ENCODE results near the gene EXOC7. TPM values are rescaled to one million over a fixed set of nuclear protein-coding genes. Genes with fewer than 3 reads are reported as not detected.
A peak's percentile ranks its signal among the peaks of the same experiment; 100 is the strongest.

EXOC7 gene, protein sequence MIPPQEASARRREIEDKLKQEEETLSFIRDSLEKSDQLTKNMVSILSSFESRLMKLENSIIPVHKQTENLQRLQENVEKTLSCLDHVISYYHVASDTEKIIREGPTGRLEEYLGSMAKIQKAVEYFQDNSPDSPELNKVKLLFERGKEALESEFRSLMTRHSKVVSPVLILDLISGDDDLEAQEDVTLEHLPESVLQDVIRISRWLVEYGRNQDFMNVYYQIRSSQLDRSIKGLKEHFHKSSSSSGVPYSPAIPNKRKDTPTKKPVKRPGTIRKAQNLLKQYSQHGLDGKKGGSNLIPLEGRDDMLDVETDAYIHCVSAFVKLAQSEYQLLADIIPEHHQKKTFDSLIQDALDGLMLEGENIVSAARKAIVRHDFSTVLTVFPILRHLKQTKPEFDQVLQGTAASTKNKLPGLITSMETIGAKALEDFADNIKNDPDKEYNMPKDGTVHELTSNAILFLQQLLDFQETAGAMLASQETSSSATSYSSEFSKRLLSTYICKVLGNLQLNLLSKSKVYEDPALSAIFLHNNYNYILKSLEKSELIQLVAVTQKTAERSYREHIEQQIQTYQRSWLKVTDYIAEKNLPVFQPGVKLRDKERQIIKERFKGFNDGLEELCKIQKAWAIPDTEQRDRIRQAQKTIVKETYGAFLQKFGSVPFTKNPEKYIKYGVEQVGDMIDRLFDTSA
- 102 and 114 TPM in 2 replicates for total RNA-seq

DNA sequence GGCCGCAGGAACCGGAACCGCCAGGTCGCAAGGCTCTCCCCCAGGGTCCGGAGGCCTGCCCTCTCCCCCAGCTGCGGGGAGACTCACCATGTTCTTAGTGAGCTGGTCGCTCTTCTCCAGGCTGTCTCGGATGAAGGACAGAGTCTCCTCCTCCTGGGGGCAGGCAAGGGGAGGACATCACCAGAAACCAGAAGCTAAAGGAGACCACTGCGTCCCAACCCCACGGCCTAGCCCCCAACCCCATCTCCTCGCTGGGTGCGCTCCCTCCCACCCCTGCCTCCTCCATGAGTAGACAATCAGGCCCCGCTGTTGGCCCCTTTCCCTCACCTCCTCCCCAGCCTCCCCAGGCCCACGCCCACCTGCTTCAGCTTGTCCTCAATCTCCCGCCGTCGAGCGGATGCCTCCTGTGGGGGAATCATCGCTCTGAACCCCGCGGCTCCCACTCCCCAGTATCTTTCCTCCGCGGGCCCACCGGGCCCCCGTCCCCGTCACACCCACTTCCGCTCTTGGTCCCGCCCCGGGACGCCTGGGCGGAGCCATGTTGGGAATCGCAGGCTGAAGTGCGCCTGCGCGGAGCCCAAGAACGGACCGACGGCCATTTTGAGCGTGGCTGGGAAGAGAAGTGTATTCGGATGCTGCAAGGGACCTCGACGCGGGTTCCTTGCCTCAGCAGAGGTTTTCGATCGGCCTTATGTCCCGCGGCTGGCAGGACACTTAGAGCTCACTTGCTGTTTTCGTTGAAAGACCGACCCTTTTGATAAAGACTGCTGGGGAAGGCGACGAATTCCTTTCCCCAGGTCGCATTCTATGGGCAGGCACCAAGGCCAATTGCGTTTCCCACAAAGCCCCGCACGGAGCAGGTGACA, at the start of gene EXOC7:
EXOC7 (minus strand) TSS at position 514 of the 866 bp plus-strand sequence; CDS start at position 419, 95 bp downstream.
- peak; percentile 95 for DNase-seq

DNA sequence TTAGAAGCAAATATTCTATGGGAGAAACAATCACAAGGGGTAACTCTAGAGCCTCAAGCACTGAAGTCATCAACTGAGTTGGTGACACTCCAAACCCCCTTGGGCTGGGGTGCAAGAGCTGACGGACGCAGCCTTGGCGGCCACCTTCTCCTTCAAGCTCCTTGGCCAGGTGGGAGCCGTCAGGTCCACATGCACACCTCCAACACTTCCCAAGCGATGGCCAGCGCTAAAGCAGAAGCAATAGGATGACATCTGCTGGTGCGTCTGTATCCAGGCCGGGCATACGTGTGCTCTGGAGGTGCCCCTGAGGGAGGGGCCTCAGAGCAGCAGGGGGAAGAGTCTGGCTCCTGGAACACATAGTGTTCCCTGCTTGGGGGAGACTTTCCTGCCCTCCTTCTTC, 49.6 kb upstream of the EXOC7 start:
- no peak for DNase-seq

DNA sequence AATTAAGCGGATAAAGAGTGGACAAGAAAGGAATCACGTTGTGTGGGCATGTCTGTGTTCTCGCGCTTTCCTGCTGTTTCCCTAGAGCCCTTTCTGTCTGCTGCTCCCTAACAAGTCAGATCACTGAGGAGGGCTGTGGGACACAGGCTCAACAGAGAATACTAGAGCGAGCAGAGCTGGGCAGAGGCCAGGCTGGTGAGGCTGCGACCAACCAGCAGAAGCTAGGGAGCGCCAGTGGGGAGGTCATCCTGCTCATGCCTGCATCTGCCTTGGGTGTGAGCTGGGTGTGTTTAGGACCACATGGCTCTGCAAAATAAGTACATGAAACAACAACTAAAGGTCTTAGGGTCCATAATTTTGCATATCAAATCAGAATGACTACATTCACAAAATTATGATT, 49.0 kb upstream of the EXOC7 start:
- no peak for DNase-seq

DNA sequence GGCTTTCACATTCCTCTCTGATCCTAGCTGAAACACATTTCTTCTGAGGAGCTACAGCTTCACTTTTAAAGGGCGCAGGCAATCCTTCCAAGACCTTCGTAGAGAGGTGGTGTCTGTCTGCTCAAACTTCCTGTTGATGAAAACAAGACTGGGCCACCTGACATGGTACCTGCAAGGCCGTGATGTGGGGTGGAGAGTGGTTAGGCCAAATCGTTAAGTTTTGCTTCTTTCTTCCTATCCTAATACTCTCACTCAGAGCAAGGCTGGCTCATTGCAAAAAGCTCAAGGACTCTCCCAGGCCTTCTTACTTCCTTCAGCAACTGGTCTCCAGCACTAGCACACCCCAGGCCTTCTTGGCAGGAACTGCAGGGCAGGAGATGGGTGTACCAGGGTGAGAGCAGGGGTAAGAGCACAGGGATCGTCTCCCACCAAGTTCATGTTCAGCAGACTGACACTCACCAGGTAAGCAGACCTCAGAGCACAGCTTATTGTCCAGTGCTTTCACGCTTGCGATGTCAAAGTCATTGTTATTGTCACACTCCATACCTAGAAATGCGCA, 48.4 kb upstream of the EXOC7 start:
- no peak for DNase-seq

DNA sequence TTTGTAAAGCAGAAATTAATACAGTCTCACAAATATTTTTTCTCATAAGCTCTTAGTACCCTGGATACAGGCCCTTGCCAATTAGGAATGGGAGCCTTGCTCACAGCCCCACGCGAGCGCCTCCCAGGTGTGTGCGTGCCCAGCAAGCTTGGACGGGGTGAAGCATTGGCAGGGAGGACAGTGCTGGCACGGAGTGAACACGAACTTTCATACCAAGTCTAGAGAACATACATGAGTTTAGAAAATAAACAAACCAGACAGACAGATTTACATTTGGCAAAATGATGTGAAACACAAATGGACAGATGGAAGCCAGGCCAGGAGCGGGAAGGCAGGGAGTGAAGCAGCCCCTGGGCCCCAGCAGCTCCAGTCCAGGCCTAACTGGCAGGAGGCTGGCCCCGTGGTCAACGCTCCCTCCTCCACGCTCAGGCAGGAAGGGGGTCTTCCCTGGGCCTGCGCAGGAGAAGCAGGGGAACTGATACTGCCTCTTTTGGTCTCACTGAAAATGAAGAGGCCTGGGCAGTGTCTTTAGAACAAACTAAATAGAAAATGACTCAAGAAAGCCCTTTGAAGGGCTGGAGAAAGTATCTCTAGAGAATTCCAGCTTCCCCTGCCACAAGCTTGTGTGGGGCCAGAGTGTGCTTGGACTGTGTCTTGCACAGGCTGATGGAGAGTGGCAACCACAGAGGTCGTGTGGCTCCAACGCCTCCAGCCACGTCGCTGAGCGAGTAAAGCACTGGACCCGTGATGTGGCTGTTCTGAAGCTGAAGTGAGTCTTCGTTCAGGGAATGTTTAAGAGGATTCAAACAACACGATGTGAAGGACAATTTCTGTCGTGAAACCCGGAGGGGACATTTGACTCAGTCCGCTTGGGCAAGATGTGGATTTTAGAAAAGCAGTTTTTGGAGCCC, 47.4 kb upstream of the EXOC7 start:
- no peak for DNase-seq

DNA sequence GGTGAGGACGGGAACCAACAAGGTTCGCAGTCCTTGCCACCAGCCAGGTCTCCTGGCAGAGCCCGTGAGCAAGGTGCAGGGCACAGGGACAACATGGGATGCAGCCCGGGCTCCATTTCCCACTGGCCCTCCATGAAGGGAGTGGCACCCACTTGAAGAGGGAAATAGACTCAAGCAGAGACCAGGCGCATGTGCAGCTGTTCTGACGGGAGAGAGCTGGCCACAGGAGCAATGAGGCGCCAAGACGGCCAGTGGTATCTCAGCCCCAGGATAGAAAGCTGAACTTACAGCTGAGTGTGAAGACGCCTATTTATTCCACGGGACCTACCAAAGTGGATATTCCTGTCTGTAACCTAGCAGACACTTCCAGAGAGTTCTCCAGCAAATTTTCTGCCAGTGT, 45.6 kb upstream of the EXOC7 start:
- DNase-seq, result no peak

DNA sequence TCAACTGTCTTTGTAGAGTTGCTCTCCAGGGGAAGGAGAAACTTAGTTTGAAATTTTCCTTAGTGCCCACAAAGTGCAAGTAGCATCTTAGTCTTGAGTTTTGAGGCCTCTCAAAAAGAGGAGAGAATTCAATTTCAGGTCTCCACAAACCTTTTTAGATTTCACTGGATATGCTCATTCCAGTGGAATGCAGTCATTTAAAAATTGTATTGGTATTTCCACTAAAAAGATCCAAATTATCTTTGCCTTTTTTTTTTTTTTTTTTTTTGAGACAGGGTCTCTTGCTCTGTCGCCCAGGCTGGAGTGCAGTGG, 44.4 kb upstream of the EXOC7 start:
- DNase-seq, result no peak

DNA sequence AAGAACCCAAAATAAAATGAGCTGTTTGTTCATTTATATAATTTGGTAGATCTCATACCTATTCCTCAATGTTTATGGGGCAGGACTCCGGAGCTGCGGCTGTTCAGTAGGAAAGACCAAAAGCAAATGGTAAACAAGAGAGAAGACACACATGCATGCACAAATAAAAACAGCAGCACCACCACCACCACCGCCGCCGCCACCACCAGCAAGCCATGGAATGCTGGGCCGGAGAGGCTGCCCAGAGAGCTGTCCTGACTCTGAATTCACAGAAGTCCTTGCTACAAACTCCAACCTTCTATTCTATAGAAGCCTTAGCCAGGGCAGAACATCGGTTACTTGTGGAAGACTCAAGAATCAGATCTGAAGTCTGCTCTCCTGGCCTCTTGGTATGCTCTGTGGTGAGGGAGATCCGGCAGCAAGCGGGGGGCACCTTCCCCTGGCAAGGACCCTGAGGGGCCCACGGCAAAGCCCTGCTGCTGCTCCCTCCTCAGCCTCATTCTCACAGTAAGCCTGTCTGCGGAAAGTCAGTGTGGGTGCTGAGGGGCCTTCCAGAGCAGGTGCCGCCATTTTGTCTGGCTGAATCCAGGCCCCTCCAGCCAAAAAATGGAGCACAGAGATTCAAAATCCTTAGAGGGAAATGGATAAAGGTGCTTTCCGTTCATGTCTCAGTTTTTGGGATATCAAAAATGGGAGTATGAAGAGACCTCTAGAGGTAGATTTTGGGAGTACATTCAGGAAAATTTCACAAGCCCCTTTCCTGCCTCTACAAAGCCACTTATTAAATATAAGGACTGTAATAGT, 43.8 kb upstream of the EXOC7 start:
- DNase-seq, result peak; percentile 40

DNA sequence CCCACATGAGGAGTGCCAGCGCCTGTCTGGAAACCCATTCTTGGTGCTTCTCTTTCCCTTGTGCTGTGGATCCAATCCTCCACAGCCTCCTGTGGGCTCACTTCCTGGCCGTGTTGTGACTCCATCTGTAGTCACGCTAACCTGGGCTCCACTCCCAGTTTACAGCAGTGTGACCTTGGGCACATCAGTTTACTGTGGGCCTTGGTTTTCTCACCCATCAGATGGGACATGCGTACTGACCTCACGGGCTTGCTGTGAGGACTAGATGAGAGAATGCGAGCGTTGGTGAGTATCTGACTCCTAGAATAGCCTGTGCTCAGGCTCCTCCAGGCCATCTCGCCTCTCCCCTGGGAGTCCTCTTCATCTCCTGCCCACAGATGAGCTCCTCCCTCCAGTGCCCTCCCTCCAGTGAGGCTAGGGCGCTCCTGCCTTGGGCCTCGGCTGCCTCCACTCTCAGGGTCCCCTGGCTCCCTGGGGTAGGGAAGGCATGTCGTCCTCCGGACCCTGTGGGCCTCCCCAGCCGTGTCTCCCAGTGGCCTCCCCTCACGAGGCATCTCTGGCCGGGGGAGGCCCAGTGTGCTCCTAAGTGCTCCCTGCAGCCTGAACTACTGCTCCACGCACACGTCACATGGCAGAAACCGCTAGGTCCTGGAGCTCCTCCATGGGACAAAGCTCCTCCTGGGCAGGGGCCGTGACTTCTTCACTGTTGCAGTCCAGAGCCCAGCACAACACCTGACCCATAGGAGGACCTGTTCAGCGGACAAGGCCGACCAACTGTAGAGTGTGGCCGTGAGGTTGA, 42.7 kb upstream of the EXOC7 start:
- DNase-seq, result peak; percentile 33

DNA sequence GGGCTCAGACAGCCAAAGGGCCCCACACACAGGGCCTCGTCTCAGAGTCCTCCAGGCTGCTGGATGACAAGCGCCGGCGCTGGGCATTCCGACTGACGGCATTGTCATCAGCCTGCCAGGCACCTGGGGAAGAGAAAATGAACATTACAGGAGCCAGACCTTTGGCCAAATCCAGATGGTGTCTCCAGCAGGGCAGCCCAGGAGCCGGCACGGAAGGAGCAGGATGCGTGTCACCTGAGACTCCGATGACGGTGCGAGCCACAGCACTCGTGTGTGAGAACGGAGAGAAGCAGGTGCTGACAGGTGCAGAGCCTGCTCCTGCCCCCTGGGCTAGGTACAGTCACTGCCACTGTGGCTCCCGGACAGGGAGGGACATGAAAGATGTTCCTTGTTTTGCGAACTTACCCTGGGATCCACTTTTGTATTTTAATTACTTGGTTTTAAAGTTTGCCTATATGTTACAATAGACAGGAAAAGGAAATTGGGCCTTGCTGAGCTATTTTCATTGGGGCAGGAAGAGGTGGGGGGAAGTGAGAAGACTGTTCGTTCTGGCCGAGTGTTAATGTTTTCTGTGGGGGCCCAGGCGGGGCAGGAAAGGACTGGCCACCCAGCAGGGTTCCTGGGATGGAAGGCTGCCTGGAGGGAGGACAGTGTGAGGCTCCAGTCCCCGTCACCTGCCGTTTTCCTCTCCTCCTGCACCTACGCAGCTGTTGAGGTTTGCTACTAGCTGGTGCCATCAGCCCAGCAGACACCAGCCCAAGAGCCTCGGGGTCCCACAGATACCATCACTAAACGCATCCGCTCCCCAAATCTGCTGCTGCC, 41.9 kb upstream of the EXOC7 start:
- peak; percentile 38 for DNase-seq

DNA sequence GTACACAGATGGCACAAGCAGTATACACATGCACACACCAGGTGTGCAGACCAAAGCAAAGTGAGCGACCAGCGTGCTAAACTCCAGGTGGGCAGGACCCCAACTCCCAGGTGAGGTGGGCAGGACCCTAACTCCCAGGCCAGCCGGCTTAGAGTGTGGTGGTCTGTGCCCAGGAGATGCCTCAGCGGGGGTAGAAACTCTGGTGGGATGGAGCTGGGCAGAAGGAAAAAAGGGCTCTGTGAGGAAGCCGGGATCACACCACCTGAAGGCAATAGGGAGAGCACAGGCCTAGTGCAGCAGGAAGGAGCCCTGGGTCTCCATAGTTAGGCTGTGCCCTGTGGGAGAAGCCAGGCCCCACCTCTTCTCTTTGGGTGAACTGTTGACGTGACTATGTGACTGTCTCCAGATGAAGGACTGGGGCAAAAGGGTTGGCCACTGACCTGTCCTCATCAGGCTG, 39.0 kb upstream of the EXOC7 start:
- no peak for DNase-seq

DNA sequence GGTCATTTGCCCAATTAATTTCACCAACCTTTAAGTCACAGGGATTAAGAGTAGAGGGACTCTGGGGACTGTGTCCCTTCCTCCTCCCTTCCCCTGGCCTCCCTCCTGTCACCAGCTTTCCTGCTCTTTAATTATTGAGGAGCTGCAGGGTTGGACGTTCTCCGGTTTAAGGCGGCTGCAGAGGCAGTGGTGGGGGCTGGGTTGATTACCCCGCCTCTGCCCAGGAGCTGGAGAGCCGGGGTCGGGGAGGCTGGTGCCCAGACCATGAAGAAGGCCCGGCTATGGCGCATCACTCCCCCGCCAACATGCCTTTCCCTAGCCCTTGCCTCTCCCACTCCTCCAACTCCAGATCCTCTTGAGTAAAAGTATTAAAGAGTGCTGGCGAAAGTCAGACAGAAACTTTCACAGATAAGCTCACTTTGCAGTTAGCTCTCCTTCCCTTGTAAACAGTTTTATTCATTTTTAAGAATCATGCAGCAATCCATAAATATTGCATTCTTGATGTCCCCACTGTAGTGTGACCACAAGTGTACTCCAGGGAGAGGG, 38.5 kb upstream of the EXOC7 start:
- no peak for DNase-seq

DNA sequence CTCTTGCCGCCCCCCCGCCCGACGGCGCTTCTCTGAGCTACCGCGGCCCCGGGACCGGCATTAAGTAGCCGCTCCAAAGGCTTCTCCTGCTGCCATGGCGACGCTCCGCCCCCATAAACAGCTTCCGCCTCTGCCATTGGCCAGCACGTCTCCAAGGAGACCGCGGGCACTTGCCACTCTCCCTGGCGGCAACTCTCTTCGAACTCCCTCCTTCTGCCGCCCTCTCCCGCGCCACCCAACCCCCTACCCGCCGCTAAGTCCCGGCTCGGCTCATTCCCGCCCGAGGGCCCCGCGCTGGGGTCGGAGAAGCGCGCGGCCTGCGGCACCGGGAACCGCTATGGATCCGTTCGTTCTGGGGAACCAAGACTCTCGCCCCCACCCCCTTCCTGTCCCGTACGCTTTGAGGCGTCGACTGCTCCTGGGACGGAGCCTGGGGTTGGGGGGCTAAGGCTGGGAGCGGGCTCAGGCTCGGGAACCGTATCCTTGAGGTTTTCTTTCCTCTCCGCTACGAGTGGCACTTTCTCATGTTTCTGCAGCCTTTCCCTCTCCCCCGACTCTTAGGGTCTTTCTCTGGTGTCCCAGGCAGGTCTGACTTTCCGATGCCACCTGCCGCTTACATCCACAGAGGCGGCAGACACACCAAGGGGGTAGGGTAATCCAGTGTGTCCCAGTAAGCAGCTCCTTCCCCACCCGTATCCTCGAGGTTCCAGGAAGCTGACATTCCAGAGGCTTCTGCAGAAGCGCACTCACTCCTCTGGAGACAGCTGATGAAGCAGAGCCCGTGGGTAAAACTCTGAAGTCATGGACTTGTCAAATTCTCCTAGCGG, 37.8 kb upstream of the EXOC7 start, which contains the start of gene FOXJ1:
FOXJ1 (minus strand) TSS at position 34 of the 827 bp plus-strand sequence. CDS start 850 bp downstream, outside the sequence.
- peak; percentile 90 for DNase-seq

DNA sequence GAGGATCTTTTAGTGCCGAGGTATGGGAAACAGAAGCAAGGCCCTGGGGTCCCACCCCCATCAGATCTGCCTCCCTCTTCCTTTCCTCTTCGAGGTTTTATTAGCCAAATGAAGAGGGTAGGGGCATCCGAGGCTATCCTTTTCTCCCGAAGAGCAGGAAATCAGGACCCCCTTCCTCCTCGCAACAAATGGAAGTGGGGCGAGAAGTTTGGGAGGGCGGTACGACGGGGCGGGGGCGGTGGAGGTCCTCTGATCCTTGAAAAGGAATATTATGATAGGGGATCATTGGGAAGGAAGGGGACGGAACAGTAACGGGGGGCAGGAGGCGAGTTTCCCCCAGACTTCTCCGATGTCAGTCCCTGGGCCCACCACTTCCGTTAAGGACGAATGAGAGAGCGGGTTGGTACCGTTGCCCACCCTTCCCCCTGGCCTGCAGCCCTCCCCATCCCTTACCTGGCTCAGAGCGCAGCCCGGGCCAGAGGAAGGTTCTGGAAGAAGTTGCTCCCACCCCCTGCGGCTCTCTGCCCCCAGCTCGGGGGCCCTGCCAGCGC, 37.1 kb upstream of the EXOC7 start:
- DNase-seq, result no peak

DNA sequence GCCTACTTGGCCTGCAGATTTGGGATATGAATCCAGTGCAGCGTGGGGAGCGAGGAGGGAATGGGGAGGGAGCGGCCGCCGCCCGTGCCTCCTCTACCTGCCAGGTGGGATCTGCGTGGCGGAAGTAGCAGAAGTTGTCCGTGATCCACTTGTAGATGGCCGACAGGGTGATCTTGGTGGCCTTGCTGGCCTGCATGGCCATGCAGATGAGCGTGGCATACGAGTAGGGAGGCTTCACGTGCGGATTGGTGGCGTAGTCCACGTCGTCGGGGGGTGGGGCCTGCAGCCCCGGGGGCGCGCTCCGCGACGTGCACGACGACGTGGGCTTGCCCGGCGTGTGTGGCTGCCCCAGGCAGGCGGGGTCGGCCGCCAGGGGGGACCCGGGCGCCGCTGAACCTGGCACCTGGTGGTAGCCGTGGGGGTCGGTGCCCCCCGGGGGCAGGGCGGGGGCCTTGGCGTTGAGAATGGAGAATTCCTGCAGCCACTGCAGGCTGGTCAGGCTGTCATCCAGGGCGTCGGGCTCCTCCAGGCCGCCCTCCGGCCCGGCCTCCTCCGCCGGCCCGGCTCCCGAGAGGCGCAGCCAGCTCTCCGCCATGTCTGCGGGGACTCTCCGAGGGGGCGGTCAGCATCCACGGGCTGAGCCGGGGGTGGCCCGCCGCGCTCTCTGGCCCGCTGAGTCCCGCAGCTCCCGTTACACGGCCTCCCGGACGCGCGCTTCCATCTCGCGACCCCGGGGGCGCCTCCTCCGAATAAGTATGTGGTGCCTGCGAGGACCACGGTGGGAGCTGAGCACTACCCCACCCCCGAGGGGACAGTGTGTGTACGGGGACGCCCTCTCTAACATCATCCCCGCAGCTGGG, 36.4 kb upstream of the EXOC7 start:
- DNase-seq, result no peak

All from dermis blood vessel endothelial cell (primary cell).